ENCODE measurements around the gene KDM3A.

KDM3A gene

DNA sequence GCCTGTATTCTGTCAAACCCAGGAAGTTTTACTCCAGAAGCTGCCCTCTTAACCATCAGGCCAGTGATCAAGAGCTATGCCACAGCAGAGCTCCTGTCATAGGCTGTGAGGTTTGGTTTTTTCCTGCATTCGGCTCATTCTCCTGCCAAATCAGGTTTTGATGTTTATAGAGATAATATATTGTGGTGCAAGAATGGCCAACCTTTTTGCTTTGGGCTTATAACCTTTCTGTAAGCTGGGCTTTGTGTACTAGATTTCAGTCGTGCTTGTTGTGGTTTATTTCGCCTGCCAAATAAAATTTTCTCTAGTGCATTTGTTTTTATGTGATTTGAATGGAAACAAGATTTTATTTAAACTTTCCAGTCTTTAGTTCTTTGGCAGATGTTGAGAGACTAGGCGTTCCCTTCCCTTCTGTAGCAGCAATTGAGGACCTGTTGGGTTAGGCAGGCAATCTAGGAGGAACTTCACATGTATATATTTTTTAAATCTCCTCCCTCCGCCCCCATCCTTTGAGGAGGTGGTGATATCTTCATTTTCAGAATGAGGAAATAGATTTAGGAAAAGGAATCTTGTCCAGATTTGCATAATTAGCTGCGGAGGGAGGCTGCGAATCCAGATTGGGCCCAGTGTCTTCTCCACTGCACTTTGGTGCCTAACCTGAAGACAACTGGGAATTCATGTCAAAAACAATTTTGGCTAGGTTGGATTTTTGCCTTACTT, 2.6 kb downstream of the KDM3A start:
- TF ChIP-seq POLR2A (IDR thresholded peaks at IDR 0.05; ENCODE audit: low read length): no peak
- TF ChIP-seq GATA1 (IDR thresholded peaks at IDR 0.05; ENCODE audit: low read depth, low read length): no peak
- no peak for DNase-seq

- no peak for TF ChIP-seq GATA1 (IDR thresholded peaks at IDR 0.05; ENCODE audit: low read depth, low read length)
- TF ChIP-seq POLR2A (IDR thresholded peaks at IDR 0.05; ENCODE audit: low read length): no peak
- DNase-seq: no peak
Measured at GRCh38 chr2:86445436-86445835, 4.3 kb downstream of the KDM3A start.

GRCh38 chr2:86446060-86446459, 4.9 kb downstream of the KDM3A start:
- no peak for TF ChIP-seq GATA1 (IDR thresholded peaks at IDR 0.05; ENCODE audit: low read depth, low read length)
- no peak for TF ChIP-seq POLR2A (IDR thresholded peaks at IDR 0.05; ENCODE audit: low read length)
- no peak for DNase-seq

DNA sequence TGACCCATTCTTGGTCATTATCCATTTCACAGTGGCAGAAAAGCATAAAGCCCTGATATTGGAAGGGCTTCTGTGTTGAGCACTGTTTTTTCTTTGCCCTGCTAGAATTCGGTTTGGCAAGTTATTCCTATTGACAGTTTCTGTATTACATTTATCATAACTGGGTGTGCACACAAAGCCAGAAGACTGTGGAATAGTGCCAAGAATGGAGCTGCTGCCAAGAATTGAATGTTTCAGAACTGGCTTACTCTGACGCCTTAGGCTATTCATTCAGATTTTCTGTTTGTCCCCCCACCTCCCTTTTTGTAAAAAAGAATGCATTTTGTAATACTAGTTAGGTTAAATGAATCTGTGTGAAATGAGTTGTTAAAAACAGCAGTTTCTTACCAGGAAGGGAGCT, 12.7 kb downstream of the KDM3A start:
- DNase-seq: peak; percentile 74 to 80
- no peak for TF ChIP-seq POLR2A (IDR thresholded peaks at IDR 0.05; ENCODE audit: low read length)
- no peak for TF ChIP-seq GATA1 (IDR thresholded peaks at IDR 0.05; ENCODE audit: low read depth, low read length)

- no peak for DNase-seq
- no peak for TF ChIP-seq POLR2A (IDR thresholded peaks at IDR 0.05; ENCODE audit: low read length)
- TF ChIP-seq GATA1 (IDR thresholded peaks at IDR 0.05; ENCODE audit: low read depth, low read length): no peak
Measured at GRCh38 chr2:86454238-86454637, 13.1 kb downstream of the KDM3A start.

- TF ChIP-seq POLR2A (IDR thresholded peaks at IDR 0.05; ENCODE audit: low read length) (no peak), GATA1 (IDR thresholded peaks at IDR 0.05; ENCODE audit: low read depth, low read length) (no peak)
- no peak for DNase-seq
Measured at GRCh38 chr2:86455181-86455580, 14.0 kb downstream of the KDM3A start.

DNA sequence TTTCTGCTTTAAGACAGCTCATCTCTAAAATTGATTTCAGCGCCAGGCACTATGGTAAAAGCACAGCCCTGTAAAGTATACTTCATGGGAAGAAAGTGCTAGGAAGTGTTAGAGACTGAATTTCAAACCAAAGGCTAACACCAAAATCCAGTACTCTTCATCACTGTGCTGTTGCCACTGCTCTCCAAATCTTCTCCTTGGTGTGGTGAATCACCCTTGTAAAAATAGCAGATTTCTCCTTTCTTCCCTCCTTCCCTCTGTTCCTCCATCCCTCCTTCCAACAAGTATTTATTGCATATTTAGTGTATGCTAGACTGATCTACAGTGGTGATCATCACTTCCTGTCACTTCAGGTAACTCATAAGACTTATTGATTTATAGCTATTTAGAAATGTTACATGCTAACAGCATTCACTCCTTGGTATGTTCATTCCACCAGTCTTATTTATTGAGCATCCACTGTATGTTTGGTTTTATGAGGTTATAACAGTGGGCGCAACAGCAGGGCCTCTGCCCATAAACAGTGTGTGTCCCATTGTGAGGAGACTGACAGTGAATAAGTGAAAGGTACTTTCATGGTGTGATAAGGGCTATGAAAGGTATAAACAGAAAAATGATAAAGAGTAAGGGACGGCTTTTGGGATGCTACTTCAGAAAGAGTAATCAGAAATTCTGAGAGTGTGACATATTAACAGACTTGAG, 20.0 kb downstream of the KDM3A start:
- DNase-seq: no peak
- TF ChIP-seq GATA1 (IDR thresholded peaks at IDR 0.05; ENCODE audit: low read depth, low read length): no peak
- TF ChIP-seq POLR2A (IDR thresholded peaks at IDR 0.05; ENCODE audit: low read length): no peak

DNA sequence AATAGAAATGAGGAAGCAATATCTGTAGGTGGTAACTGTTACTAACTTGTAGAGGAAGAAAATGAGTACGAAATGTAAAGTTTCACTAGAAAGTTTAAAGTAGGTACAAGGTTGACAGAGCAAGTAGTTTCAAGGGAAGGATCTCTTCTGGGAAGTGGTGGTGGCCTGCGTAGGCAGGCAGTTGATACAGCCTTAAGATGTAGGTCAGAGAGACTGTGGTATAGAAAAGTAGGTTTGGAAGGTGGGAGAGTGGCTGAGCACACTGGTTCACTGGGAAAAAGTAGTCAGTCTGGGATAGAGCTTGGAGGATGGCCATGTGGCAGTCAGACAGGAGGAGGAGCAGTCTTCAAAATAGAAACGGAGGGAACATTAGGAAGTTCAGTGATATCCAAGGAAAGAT, 23.5 kb downstream of the KDM3A start:
- no peak for DNase-seq
- TF ChIP-seq POLR2A (IDR thresholded peaks at IDR 0.05; ENCODE audit: low read length): no peak
- TF ChIP-seq GATA1 (IDR thresholded peaks at IDR 0.05; ENCODE audit: low read depth, low read length): no peak

DNA sequence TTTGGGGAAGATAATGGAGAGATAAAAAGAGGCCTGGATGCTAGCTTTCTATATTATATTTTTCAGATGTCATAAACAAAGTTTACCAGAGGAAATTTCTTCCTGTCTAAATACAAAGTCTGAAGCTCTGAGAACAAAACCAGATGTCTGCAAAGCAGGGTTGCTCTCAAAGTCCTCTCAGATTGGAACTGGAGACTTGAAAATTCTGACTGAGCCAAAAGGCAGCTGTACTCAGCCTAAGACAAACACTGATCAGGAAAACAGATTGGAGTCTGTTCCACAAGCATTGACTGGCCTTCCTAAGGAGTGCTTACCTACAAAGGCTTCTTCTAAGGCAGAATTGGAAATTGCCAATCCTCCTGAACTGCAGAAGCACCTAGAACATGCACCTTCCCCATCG, 25.1 kb downstream of the KDM3A start:
- DNase-seq: no peak
- no peak for TF ChIP-seq GATA1 (IDR thresholded peaks at IDR 0.05; ENCODE audit: low read depth, low read length)
- no peak for TF ChIP-seq POLR2A (IDR thresholded peaks at IDR 0.05; ENCODE audit: low read length)

GRCh38 chr2:86468162-86469033, 27.2 kb downstream of the KDM3A start:
- no peak for DNase-seq
- TF ChIP-seq POLR2A (IDR thresholded peaks at IDR 0.05; ENCODE audit: low read length) (no peak), GATA1 (IDR thresholded peaks at IDR 0.05; ENCODE audit: low read depth, low read length) (no peak)

DNA sequence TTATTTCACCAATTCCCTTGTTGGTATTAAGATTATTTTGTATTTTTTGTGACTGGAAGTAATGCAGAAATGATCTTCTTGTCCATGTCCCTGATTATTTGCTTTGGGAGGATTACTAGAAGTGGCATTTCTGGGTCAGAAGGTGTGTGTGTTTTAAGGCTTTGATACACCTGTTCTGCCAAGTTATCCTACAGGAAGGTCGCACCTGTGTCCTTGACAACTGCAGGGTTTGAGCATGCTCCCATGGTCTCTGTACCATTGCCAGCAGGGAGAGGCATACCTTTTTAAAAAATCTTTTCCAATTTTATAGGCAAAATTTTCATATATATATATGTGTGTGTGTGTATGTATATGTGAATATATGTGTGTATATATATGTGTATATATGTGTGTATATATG, 29.7 kb downstream of the KDM3A start:
- no peak for TF ChIP-seq POLR2A (IDR thresholded peaks at IDR 0.05; ENCODE audit: low read length)
- TF ChIP-seq GATA1 (IDR thresholded peaks at IDR 0.05; ENCODE audit: low read depth, low read length): no peak
- DNase-seq: no peak

GRCh38 chr2:86471637-86472036, 30.5 kb downstream of the KDM3A start:
- DNase-seq: no peak
- no peak for TF ChIP-seq POLR2A (IDR thresholded peaks at IDR 0.05; ENCODE audit: low read length)
- TF ChIP-seq GATA1 (IDR thresholded peaks at IDR 0.05; ENCODE audit: low read depth, low read length): no peak

GRCh38 chr2:86476092-86476491, 34.9 kb downstream of the KDM3A start:
- TF ChIP-seq GATA1 (IDR thresholded peaks at IDR 0.05; ENCODE audit: low read depth, low read length) (no peak), POLR2A (IDR thresholded peaks at IDR 0.05; ENCODE audit: low read length) (no peak)

GRCh38 chr2:86476918-86477317, 35.7 kb downstream of the KDM3A start:
- peak in 1 of 2 experiments; percentile 10 for DNase-seq
- TF ChIP-seq POLR2A (IDR thresholded peaks at IDR 0.05; ENCODE audit: low read length) (no peak), GATA1 (IDR thresholded peaks at IDR 0.05; ENCODE audit: low read depth, low read length) (no peak)

More at GRCh38 chr2:86476092-86476491, 34.9 kb downstream of the KDM3A start:
- no peak for DNase-seq
